ENCODE data around the gene PNPLA2.
A peak's percentile ranks its signal among the peaks of the same experiment; 100 is the strongest.

PNPLA2 gene

GRCh38 chr11:861105-861479, 42.4 kb downstream of the PNPLA2 start:
- H3K4me1 ChIP-seq, result peaks cover 13 to 60% (median 40%) of the 10 kb centered on the region in 10 experiments; a peak in 19 of 20 replicates
- peaks cover 25 to 100% (median 85%) of the 10 kb centered on the region in 11 experiments; a peak in 21 of 22 replicates for H4K20me1 ChIP-seq
- H3K27ac ChIP-seq, result no peak overlapping the region
- H3K9me3 ChIP-seq (replicated peaks in 1 of 11), result no peaks in the 10 kb centered on the region
- H3K9ac ChIP-seq, result no peak overlapping the region; a peak in 2 of 22 replicates
- peak overlapping the region in 3 of 11 experiments; percentile 31 to 47 (median 41); a peak in 1 of 22 replicates for H3K4me2 ChIP-seq
- H3K4me3 ChIP-seq, result no peak overlapping the region
- no peak for TF ChIP-seq Cebpa-rat (IDR thresholded peaks at IDR 0.05)
- H3K36me3 ChIP-seq, result peaks cover 0 to 70% (median 5%) of the 10 kb centered on the region in 11 experiments; a peak in 9 of 22 replicates
- H3K27me3 ChIP-seq, result no peaks in the 10 kb centered on the region

DNA sequence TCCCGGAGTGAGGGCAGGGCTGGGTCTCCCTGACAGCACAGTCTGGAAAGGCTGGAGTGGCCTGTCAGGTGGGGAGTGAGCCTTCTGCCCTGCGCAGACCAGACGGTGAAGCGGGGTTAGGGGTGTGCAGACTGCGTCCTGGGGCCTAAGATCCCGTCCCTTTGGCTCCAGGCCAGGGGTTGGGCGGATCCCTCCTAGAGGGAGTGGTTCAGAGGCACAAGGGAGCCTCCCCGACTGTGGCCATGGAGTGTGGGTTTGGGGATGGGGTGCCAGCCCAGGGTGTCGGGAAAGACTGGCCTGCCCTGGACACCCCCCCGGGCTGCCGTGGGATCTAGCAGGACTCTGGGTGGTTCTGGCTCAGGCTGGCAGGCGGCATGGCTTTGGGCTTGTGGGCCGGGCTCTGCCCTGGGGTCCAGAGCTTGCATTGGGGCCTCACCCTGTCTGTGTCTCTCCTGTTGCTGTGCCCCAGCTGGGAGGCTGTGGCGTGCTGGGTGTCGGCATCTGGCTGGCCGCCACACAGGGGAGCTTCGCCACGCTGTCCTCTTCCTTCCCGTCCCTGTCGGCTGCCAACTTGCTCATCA, 43.5 kb downstream of the PNPLA2 start:
- Histone ChIP-seq H3K9me3 (replicated peaks in 1 of 11) (no peaks in the 10 kb centered on the region), H3K36me3 (peaks cover 0 to 76% (median 15%) of the 10 kb centered on the region in 11 experiments; a peak in 11 of 22 replicates), H3K27me3 (no peaks in the 10 kb centered on the region), H3K4me1 (peaks cover 13 to 49% (median 30%) of the 10 kb centered on the region in 10 experiments; a peak in 19 of 20 replicates), H4K20me1 (peaks cover 21 to 100% (median 76%) of the 10 kb centered on the region in 11 experiments; a peak in 20 of 22 replicates), H3K27ac (no peak overlapping the region), H3K4me3 (no peak overlapping the region), H3K4me2 (no peak overlapping the region), H3K9ac (no peak overlapping the region)
- no peak for TF ChIP-seq Cebpa-rat (IDR thresholded peaks at IDR 0.05)

DNA sequence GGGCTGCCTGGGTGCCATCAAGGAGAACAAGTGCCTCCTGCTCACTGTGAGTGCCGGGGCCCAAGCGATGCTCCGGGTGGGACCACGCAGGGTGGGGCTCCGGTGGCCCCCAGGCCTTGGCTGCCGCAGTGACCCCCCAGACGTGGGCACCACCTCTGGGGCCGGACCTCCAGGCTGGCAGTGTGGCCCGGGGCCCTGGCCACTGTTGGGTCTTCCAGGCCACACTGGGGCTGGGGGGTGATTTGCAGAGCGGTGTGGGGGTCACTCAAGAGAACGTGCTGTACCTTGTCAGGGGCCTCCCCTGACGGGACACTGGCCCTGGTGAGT, 43.9 kb downstream of the PNPLA2 start:
- Histone ChIP-seq H3K36me3 (peaks cover 0 to 78% (median 15%) of the 10 kb centered on the region in 11 experiments; a peak in 11 of 22 replicates), H3K27ac (no peak overlapping the region; a peak in 1 of 22 replicates), H3K9me3 (replicated peaks in 1 of 11) (no peaks in the 10 kb centered on the region), H4K20me1 (peaks cover 20 to 100% (median 73%) of the 10 kb centered on the region in 11 experiments; a peak in 20 of 22 replicates), H3K4me3 (no peak overlapping the region), H3K27me3 (no peaks in the 10 kb centered on the region), H3K4me2 (no peak overlapping the region), H3K9ac (no peak overlapping the region), H3K4me1 (peaks cover 13 to 44% (median 26%) of the 10 kb centered on the region in 10 experiments; a peak in 19 of 20 replicates)
- no peak for TF ChIP-seq Cebpa-rat (IDR thresholded peaks at IDR 0.05)

GRCh38 chr11:863023-863909, 44.6 kb downstream of the PNPLA2 start:
- Histone ChIP-seq H3K4me1 (peaks cover 13 to 39% (median 25%) of the 10 kb centered on the region in 10 experiments; a peak in 19 of 20 replicates), H3K27ac (peak overlapping the region in 1 of 11 experiments; percentile 2; a peak in 2 of 22 replicates), H3K4me2 (no peak overlapping the region), H4K20me1 (peaks cover 16 to 100% (median 72%) of the 10 kb centered on the region in 11 experiments; a peak in 20 of 22 replicates), H3K4me3 (no peak overlapping the region), H3K9ac (peak overlapping the region in 2 of 11 experiments; percentile 15 to 33; a peak in 1 of 22 replicates), H3K9me3 (replicated peaks in 1 of 11) (no peaks in the 10 kb centered on the region), H3K36me3 (peaks cover 0 to 74% (median 16%) of the 10 kb centered on the region in 11 experiments; a peak in 11 of 22 replicates), H3K27me3 (no peaks in the 10 kb centered on the region)
- no peak for TF ChIP-seq Cebpa-rat (IDR thresholded peaks at IDR 0.05)

DNA sequence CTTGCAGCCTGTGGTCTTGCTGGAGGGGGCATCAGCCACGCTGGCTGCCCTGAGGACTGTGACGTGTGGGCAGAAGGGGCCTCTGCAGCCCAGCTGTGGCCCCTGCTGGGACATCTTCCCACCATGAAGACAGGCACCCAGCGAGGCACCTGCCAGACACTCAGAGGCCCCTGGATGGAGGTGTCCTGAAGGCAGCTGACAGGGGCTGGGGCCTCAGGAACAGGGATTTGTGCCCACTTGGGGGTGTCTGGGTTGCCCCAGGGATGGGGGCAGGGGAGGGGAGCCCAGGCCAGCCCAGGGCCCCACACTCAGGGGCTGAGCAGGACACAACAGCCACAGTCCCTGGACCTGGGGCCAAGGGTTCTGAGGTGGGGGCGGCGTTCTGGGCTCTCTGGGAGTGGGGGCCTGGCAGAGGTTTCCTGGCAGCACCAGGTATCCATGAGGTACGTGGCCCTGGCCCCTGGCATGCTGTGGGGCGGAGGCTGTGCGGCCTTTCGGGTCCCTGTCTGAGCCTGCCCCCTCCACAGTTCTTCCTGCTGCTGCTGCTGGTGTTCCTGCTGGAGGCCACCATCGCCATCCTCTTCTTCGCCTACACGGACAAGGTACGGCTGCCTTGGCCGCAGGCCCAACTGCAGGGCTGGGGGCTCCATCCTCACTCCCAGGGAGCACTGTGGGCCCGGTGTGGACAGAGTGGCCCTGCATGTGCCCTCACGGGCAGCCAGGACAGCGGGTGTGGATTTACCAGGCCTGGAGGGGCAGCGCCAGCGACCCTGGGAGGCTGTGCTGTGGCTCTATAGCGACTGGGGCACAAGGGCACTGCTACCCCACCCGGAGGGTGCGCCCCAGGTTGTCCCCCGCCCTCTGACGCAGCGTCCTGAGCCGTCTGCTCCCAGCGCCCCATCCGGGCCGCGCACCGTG, 45.5 kb downstream of the PNPLA2 start:
- Histone ChIP-seq H3K9ac (0 out of 22 replicates have a peak overlapping the region, but pooled peaks of 1 of the 11 experiments have one; percentile 33), H3K4me2 (no peak overlapping the region), H3K4me3 (no peak overlapping the region), H3K27ac (no peak overlapping the region), H3K4me1 (peaks cover 7 to 35% (median 23%) of the 10 kb centered on the region in 10 experiments; a peak in 19 of 20 replicates), H4K20me1 (peaks cover 16 to 100% (median 75%) of the 10 kb centered on the region in 11 experiments; a peak in 20 of 22 replicates), H3K27me3 (no peaks in the 10 kb centered on the region), H3K36me3 (peaks cover 0 to 77% (median 21%) of the 10 kb centered on the region in 11 experiments; a peak in 16 of 22 replicates), H3K9me3 (replicated peaks in 1 of 11) (no peaks in the 10 kb centered on the region)
- no peak for TF ChIP-seq Cebpa-rat (IDR thresholded peaks at IDR 0.05)

DNA sequence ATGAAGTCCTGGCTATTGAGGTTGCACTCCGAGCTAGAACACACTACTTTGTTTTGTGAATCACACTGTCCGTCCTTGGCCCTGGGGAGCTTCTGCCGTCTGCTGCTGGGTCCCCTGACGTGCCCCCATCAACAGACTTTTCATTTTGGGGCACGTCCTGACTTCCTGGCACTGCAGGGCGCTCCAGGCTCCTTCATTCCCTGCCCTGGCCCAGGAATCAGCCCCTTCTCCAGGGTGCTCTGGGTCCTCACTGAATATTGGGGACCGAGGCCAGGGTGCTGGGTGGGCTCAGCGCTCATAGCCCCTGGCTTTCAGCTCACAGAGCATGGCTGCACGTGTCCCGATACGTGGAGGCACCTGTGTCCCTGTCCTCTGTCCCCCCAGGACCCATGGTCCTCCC, 46.2 kb downstream of the PNPLA2 start:
- no peaks in the 10 kb centered on the region for H3K9me3 ChIP-seq (replicated peaks in 1 of 11)
- H3K9ac ChIP-seq, result no peak overlapping the region
- H3K4me2 ChIP-seq, result no peak overlapping the region
- H3K4me3 ChIP-seq, result no peak overlapping the region
- H3K36me3 ChIP-seq, result peaks cover 0 to 81% (median 22%) of the 10 kb centered on the region in 11 experiments; a peak in 16 of 22 replicates
- no peak for TF ChIP-seq Cebpa-rat (IDR thresholded peaks at IDR 0.05)
- H3K27ac ChIP-seq, result no peak overlapping the region
- peaks cover 11 to 100% (median 69%) of the 10 kb centered on the region in 11 experiments; a peak in 20 of 22 replicates for H4K20me1 ChIP-seq
- H3K4me1 ChIP-seq, result peaks cover 0 to 28% (median 15%) of the 10 kb centered on the region in 10 experiments; a peak in 17 of 20 replicates
- H3K27me3 ChIP-seq, result no peaks in the 10 kb centered on the region

DNA sequence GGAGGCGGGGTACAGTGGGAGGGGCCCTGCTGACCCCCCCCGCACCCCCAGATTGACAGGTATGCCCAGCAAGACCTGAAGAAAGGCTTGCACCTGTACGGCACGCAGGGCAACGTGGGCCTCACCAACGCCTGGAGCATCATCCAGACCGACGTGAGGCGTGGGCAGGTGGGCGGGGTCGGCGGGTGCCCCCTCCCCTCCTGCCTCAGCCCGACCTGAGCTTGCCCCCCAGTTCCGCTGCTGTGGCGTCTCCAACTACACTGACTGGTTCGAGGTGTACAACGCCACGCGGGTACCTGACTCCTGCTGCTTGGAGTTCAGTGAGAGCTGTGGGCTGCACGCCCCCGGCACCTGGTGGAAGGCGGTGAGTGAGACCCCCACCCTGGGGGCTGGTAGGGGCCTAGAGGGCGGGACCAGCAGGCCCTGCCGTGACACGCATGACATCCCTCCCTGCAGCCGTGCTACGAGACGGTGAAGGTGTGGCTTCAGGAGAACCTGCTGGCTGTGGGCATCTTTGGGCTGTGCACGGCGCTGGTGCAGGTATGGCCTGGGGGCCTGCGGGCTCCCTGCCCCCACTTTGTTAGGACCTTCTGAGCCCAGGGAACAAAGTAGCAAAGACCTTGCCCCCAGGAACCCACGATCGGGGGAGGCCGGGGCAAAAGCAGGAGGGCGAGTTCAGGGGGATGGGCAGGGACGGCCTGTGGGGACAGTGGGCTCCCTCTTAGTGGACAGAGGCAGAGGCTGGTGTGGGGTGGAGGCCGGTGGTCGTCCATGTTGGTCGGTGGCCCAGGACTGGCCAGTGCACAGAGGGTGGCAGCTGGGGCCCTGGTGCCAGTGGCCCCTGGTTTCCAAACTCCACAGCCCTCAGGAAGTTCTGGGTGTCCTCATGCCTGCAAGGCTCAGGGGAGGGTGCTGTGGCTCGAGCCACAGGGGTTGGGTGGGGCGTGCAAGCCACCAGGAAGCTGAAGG, 47.0 kb downstream of the PNPLA2 start:
- Histone ChIP-seq H3K9ac (no peak overlapping the region), H3K36me3 (peaks cover 0 to 76% (median 25%) of the 10 kb centered on the region in 11 experiments; a peak in 16 of 22 replicates), H3K27me3 (no peaks in the 10 kb centered on the region), H3K27ac (no peak overlapping the region), H3K9me3 (replicated peaks in 1 of 11) (no peaks in the 10 kb centered on the region), H3K4me2 (no peak overlapping the region), H3K4me1 (peaks cover 0 to 19% (median 7%) of the 10 kb centered on the region in 10 experiments; a peak in 10 of 20 replicates), H4K20me1 (peaks cover 6 to 100% (median 61%) of the 10 kb centered on the region in 11 experiments; a peak in 18 of 22 replicates), H3K4me3 (no peak overlapping the region)
- no peak for TF ChIP-seq Cebpa-rat (IDR thresholded peaks at IDR 0.05)
